Astrocyte (in vitro differentiated cells and primary cell): Measurements from ENCODE around the gene FAM200B.

Experiments
- EZH2 ChIP-seq: IDR thresholded peaks from 2 replicates; pipeline ENCODE4 v1.6.1; 2012; ENCODE audit warnings: mild to moderate bottlenecking, low read length, inconsistent platforms; ENCODE audit not compliant: insufficient read depth
- TF ChIP-seq, protein P1 (sequence below): IDR thresholded peaks from 2 replicates; pipeline ENCODE4 v1.5.1; 2011; ENCODE audit warnings: low read depth, mild to moderate bottlenecking, inconsistent platforms, low read length, moderate library complexity; ENCODE audit not compliant: insufficient read depth

GRCh38 chr4:15692602-15693001 lies 11.0 kb downstream of the FAM200B start:
- TF ChIP-seq, protein P1, sequence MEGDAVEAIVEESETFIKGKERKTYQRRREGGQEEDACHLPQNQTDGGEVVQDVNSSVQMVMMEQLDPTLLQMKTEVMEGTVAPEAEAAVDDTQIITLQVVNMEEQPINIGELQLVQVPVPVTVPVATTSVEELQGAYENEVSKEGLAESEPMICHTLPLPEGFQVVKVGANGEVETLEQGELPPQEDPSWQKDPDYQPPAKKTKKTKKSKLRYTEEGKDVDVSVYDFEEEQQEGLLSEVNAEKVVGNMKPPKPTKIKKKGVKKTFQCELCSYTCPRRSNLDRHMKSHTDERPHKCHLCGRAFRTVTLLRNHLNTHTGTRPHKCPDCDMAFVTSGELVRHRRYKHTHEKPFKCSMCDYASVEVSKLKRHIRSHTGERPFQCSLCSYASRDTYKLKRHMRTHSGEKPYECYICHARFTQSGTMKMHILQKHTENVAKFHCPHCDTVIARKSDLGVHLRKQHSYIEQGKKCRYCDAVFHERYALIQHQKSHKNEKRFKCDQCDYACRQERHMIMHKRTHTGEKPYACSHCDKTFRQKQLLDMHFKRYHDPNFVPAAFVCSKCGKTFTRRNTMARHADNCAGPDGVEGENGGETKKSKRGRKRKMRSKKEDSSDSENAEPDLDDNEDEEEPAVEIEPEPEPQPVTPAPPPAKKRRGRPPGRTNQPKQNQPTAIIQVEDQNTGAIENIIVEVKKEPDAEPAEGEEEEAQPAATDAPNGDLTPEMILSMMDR, result no peak
- TF ChIP-seq EZH2, result no peak
